ENCODE data around the gene ZNF639.

Gene ZNF639

GRCh38 chr3:179309225-179310078 is 13.4 kb upstream of the ZNF639 start:
- no peak for DNase-seq (ENCODE audit: low read depth in 2 of 2)

DNA sequence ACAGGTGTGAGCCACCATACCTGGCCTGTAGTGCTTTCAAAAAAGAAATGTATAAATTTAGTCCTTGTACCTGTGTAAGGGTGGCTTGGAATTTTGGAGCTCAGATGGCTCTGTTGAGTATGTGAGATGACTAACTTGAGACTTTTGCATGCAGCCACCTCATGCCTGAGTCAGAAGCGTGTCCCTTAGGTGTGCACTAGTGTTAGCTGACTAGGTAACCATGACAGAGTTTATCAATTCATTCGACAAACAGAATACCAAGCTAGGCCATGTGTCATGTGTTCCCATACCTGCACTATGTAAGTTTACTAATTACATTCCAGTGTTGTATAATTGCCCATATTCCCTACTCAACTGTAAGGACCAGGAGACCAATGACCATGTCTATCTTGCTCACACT is 4.0 kb upstream of the ZNF639 start:
- no peak for DNase-seq (ENCODE audit: low read depth in 2 of 2)

DNA sequence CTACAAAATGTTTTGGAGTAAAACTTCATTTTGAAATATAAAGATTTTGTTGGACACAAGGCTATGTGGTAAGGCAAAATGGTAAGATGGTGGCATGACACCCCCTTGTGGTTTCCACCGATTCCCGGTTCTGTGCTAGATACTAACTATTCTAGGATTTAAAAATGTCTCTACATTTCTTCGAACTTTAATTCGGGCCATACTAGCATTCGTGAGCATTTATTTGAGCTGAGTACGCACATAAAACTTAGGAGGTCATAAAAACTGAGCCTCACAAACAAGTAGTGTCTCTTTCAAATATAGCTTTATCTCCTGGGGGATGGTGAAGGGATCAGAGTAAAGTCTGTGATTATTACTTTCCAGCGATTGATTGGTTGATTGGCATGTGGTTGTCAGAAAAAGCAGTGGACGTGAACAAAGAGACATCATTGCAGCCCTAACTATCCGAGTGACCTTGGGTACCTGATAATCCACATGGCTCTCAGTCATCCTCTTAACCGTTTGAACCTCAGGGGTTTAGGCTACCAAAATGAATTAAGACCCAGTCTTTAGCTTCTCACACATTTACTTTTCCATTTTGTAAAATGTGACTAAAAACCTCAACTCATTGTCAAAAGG is 1.1 kb upstream of the ZNF639 start:
- no peak for DNase-seq (ENCODE audit: low read depth in 2 of 2)

DNA sequence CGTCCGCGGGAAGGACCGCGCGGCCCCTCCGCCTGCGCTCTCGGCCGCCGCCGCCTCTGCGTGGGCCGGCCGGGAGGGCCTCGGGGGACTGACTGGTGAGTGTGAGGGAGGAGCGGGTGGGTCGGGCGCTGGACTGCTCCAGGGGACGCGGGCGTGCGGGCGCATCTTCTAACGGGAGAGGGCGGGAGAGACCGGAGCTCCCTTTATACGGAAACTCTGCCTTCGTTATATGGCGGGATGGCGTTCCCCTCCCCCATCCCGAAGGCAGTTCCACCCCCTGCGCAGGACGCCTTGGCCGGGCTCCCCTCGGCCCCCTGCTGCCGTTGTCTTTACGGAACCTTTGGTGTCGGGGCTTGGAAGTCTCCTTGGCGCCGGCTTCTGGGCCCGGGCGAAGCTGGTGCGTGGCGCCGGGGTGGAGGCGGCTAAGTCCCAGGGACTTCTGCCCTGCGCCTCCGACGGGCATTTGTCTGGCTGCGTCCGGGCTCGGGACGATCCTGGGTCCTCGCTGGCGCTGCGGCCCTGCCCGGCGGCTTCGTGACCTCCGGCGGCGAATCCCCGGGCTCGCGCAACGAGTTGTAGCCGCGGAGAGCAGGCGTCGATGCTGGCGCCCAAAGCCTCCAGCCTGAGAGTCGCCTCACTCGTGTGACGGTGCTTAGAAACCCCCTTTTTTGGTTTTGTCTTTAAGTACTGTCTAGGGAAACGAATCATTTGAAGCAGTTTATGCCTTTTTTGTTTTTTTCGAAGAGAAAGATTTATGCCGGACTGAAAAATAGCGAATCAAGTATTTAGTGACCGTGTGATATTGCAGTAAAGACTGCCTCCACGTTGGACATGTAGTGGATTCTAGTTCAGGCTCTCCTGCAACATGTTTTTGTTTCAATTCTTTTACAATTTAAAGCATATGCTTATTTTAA is 623 bp downstream of the ZNF639 start:
- peak; percentile 18 to 48 for DNase-seq (ENCODE audit: low read depth in 2 of 2)

- no peak for DNase-seq (ENCODE audit: low read depth in 2 of 2)
These were observed 1.5 kb downstream of the ZNF639 start for GRCh38 chr3:179324270-179324754.

GRCh38 chr3:179330438-179330837 is 7.6 kb downstream of the ZNF639 start:
- DNase-seq (ENCODE audit: low read depth in 2 of 2), result no peak

DNA sequence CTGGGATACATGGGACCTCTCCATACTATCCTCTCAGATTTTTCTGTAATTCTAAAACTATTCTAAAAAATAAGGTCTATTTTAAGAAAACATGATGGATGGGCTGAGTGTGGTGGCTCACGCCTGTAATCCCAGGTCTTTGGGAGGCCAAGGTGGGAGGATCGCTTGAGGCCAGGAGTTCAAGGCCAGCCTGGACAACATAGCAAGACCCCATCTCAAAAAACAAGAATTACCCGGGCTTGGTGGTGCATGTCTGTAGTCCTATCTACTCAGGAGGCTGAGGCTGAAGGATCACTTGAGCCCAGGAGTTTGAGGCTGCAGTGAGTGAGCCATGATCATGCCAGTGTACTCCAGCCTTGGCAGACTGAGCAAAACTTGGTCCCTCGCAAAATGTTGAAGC is 9.4 kb downstream of the ZNF639 start:
- no peak for DNase-seq (ENCODE audit: low read depth in 2 of 2)

- no peak for DNase-seq (ENCODE audit: low read depth in 2 of 2)
These were observed 10.3 kb downstream of the ZNF639 start for GRCh38 chr3:179333084-179333483.

GRCh38 chr3:179336345-179336929 is 13.6 kb downstream of the ZNF639 start:
- no peak for DNase-seq (ENCODE audit: low read depth in 2 of 2)

DNA sequence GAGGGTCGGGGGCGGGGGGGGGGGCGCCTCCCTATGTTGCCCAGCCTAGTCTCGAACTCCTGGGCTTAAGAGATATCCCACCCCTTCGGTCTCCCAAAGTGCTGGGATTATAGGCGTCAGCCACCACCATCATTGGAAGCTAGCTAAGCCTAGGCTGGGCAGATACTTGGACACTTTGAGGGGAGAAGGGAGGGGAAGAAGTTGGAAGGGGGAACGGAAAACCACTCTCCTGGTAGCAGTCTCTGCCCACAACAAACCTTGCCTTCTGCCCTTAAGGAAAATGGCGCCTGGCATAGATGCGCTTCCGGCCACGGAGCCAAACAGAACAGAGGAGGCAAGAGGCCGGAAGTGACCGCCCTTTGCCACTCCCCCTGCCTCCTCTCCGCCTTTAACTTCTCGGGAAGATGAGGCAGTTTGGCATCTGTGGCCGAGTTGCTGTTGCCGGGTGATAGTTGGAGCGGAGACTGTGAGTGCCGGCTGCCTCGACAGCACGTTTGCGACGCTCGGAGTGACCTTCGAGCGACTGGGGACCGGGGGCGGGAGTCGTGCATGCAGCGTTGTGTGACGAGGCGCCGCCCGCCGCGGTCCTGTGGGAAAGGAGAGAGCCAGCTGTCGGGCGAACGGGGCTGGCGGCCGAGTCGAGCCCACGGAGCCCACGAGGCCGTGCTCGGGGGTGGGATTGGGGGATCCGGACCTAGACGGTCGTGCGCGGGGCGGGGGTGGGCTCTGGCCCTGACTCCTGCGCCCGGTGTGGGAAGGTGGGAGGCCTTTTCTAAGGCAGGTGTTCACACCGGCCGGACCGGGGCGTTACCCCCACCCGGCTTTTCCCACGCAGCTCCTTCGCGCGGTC is 24.7 kb downstream of the ZNF639 start, which contains the start of gene MFN1:
Gene MFN1, plus strand, starts transcription at position 365 of the 850 bp plus-strand sequence. CDS start 1,143 bp downstream, outside the sequence.
- peak; percentile 83 to 87 for DNase-seq (ENCODE audit: low read depth in 2 of 2)

- no peak for DNase-seq (ENCODE audit: low read depth in 2 of 2)
These were observed 25.6 kb downstream of the ZNF639 start for GRCh38 chr3:179348325-179349013.

DNA sequence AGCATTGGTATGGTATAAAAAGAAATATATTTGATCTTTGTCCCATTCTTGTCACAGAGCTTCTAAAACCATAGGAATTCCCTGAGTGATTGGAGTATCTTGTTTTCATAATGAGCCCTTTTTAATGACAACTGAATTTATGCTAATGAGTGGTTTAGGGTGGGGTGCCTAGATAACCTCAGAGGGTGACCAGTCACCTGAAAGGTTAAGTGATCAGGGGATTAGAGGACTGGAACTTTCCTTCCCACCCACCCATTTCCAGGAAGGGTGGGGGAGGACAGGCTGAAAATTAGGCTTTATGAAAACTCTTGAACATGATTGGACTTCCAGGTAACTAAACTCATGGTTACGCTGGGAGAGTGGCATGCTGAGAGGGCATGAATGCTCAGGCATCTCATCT is 33.2 kb downstream of the ZNF639 start:
- DNase-seq (ENCODE audit: low read depth in 2 of 2), result no peak

GRCh38 chr3:179363332-179363731 is 40.5 kb downstream of the ZNF639 start:
- DNase-seq (ENCODE audit: low read depth in 2 of 2), result no peak

DNA sequence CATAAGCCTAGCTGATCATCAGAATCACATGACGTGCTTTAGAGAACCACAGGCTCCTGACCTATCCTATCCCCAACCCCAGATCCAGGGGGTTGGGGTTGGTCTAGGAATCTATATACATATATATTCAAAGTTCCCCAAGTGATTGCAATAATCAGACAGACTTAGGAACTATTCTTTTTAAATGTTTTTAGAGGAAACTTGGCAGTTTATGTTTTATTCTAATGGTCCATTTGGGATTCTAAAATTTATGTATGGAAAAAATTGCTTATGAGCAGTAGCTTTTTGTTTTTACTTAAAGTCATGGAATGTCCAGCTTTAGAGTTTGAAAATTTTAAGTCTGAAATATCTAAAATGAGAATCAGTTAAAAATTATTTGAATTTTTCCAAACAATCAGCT is 46.8 kb downstream of the ZNF639 start:
- DNase-seq (ENCODE audit: low read depth in 2 of 2), result no peak

DNA sequence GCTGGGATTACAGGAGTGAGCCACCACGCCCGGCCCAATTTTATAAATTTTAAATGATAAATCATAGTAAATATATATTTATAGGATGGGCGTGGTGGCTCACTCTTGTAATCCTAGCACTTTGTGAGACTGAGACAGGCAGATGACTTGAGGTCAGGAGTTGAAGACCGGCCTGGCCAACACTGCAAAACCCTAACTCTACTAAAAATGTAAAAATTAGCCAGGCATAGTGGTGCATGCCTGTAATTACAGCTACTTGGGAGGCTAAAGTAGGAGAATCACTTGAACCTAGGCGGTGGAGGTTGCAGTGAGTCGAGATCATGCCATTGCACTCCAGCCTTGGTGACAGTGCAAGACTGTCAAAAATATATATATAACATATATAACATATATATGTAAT is 51.1 kb downstream of the ZNF639 start:
- no peak for DNase-seq (ENCODE audit: low read depth in 2 of 2)

GRCh38 chr3:179375091-179375999 is 52.5 kb downstream of the ZNF639 start:
- DNase-seq (ENCODE audit: low read depth in 2 of 2), result no peak

DNA sequence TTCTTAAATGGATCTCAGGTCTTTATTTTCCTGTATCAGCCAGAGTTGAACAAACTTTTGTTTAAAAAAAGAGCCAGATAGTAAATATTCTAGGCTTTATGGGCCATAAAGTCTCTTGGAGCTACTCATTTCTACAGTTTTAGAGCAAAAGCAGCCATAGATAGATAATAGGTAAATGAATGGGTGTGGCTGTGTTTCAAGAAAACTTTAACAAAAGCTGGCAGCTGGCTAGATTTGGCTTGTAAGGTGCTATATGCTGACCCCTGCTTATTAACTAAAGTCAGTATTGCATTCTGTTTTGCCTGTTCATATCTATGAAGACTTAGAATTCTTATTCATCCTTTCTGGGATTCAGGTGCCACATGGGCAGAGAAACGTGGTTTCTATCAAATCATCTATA is 53.6 kb downstream of the ZNF639 start:
- no peak for DNase-seq (ENCODE audit: low read depth in 2 of 2)
